Brain microvascular endothelial cell (primary cell): ENCODE results near the gene ZNF526.

ENCODE experiments used
- DNase-seq: peaks from one replicate; pipeline ENCODE4 v3.0.0-alpha.2; 2020
- H3K27ac ChIP-seq: fragments of 250-450 bp; sonication (Bioruptor Pico); 2 replicates; pipeline ENCODE4 v1.5.1; 2020; ENCODE audit warnings: mild to moderate bottlenecking, moderate library complexity
- H3K27me3 ChIP-seq: fragments of 250-450 bp; sonication (Bioruptor Pico); replicated peaks from 2 replicates; pipeline ENCODE4 v1.5.1; 2020; ENCODE audit warnings: mild to moderate bottlenecking
- H3K36me3 ChIP-seq: fragments of 250-450 bp; sonication (Bioruptor Pico); replicated peaks from 2 replicates; pipeline ENCODE4 v1.5.1; 2020; ENCODE audit warnings: mild to moderate bottlenecking
- H3K4me3 ChIP-seq: 2 replicates; pipeline ENCODE4 v1.5.1; 2011; ENCODE audit warnings: low read depth, mild to moderate bottlenecking, control low read depth, low read length, moderate library complexity
- CTCF ChIP-seq: IDR thresholded peaks from 2 replicates; pipeline ENCODE4 v1.5.1; 2011; ENCODE audit warnings: low read depth, mild to moderate bottlenecking, moderate library complexity, low read length, control low read depth, inconsistent platforms; ENCODE audit errors: missing control alignments
- in situ Hi-C: cut with HindIII; loops from 2 replicates; pipeline ENCODE4 v1.10.0; 2017; ENCODE audit warnings: low sequenced_read_pairs, low pct_ligation_motif_present

ZNF526 gene

GRCh38 chr19:42274065-42274682 is 54.1 kb downstream of the ZNF526 start:
- no peaks in the 10 kb centered on the region for H3K27me3 ChIP-seq
- H3K4me3 ChIP-seq: no peak overlapping the region
- in situ Hi-C loops: no loop called here
- no peak overlapping the region for H3K27ac ChIP-seq
- DNase-seq: no peak
- peaks cover 36% of the 10 kb centered on the region for H3K36me3 ChIP-seq
- TF ChIP-seq CTCF: no peak

DNA sequence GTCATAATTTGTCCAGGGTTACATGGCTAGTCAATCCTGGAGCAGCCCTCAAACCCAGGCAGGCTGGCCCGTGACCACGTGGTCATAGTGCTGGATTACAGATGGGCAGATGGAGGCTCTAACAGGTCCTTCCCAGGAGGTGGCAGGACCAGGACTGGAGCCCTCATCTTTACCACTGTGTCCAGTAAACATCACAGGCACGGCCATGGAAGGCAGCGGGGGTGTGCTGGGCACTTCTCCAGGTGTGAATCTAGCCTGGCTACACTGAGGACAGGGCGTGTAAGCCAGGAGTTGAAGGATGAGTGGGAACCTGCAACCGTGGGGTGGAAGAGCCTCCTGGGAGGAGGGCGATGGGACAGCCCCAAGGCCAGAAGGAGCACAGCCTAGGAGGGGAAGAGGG is 55.0 kb downstream of the ZNF526 start:
- no peaks in the 10 kb centered on the region for H3K27me3 ChIP-seq
- in situ Hi-C loops: no loop called here
- peaks cover 36% of the 10 kb centered on the region for H3K36me3 ChIP-seq
- DNase-seq: no peak
- no peak overlapping the region for H3K27ac ChIP-seq
- TF ChIP-seq CTCF: no peak
- no peak overlapping the region for H3K4me3 ChIP-seq

DNA sequence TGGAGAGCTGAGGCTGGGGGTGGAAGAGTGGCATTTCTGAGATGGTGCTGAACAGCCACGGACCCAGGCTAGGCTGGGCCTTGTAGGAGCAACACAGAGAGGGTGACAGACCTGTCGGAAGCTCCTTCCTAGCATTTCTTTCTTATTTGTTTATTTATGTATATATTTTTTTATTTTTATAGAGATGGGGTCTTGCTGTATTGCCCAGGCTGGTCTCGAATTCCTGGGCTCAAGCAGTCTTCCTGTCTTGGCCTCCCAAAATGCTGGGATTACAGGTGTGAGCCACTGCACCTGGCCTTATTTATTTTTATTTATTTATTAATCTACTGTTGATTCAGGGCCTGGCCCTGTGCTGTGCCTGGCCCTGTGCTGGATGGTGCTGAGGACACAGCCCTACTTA is 55.4 kb downstream of the ZNF526 start:
- peaks cover 36% of the 10 kb centered on the region for H3K36me3 ChIP-seq
- no peak overlapping the region for H3K4me3 ChIP-seq
- in situ Hi-C loops: no loop called here
- no peak overlapping the region for H3K27ac ChIP-seq
- no peak for DNase-seq
- no peaks in the 10 kb centered on the region for H3K27me3 ChIP-seq
- TF ChIP-seq CTCF: no peak

- H3K27ac ChIP-seq: no peak overlapping the region
- DNase-seq: no peak
- in situ Hi-C loops: no loop called here
- TF ChIP-seq CTCF: no peak
- H3K4me3 ChIP-seq: no peak overlapping the region
- H3K36me3 ChIP-seq: peaks cover 36% of the 10 kb centered on the region
- H3K27me3 ChIP-seq: no peaks in the 10 kb centered on the region
These were observed 56.2 kb downstream of the ZNF526 start for GRCh38 chr19:42276284-42276683.

DNA sequence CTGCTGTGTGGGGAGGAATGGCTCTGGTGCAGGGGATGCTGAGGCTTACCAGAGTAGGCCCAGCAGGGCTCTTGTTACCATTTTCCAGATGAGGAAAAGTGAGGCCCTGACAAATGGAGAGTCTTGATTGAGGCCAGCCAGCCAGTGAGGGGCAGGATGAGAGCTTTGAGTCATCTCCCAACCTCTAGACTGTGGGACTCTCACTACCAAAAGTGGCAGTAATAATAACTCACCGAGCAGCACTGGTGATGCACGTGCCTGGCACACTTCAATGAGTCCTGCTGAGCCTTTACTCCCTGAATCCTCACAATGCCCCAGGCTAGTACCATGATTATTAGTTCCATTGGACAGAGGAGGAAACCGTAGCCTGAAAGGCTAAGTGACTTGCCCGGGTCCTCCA is 56.7 kb downstream of the ZNF526 start:
- in situ Hi-C loops: no loop called here
- TF ChIP-seq CTCF: no peak

More for the DNA sequence above, 56.7 kb downstream of the ZNF526 start:
- Histone ChIP-seq H3K27me3 (no peaks in the 10 kb centered on the region), H3K27ac (no peak overlapping the region), H3K36me3 (peaks cover 36% of the 10 kb centered on the region), H3K4me3 (no peak overlapping the region)
- no peak for DNase-seq
